Measurements from ENCODE around the gene SPTB.

The SPTB gene

GRCh38 chr14:64763085-64763782 is 116.5 kb downstream of the SPTB start:
- no peak for DNase-seq
- peaks cover 42% of the 10 kb centered on the region for H3K4me1 ChIP-seq
- peak overlapping the region; percentile 55 for H3K4me3 ChIP-seq (ENCODE audit: low read depth, low read length)
- TF ChIP-seq CTCF (IDR thresholded peaks at IDR 0.05; ENCODE audit: low read depth, low read length) = no peak
- no peaks in the 10 kb centered on the region for H3K9me3 ChIP-seq
- no peaks in the 10 kb centered on the region for H3K36me3 ChIP-seq
- no peaks in the 10 kb centered on the region for H3K27me3 ChIP-seq

- peak; percentile 97 for DNase-seq
- Histone ChIP-seq H3K4me3 (ENCODE audit: low read depth, low read length) (peak overlapping the region; percentile 55), H3K4me1 (peaks cover 50% of the 10 kb centered on the region), H3K9me3 (no peaks in the 10 kb centered on the region), H3K36me3 (no peaks in the 10 kb centered on the region), H3K27me3 (no peaks in the 10 kb centered on the region)
- TF ChIP-seq CTCF (IDR thresholded peaks at IDR 0.05; ENCODE audit: low read depth, low read length) = no peak
Observed at GRCh38 chr14:64762044-64763034, 117.4 kb downstream of the SPTB start.

GRCh38 chr14:64761441-64762043 is 118.2 kb downstream of the SPTB start:
- H3K27me3 ChIP-seq = no peaks in the 10 kb centered on the region
- no peaks in the 10 kb centered on the region for H3K36me3 ChIP-seq
- peaks cover 52% of the 10 kb centered on the region for H3K4me1 ChIP-seq
- TF ChIP-seq CTCF (IDR thresholded peaks at IDR 0.05; ENCODE audit: low read depth, low read length) = peak; percentile 35
- H3K9me3 ChIP-seq = no peaks in the 10 kb centered on the region
- H3K4me3 ChIP-seq (ENCODE audit: low read depth, low read length) = peak overlapping the region; percentile 55
- DNase-seq = no peak

- DNase-seq = no peak
- H3K4me1 ChIP-seq = peaks cover 52% of the 10 kb centered on the region
- H3K27me3 ChIP-seq = no peaks in the 10 kb centered on the region
- H3K4me3 ChIP-seq (ENCODE audit: low read depth, low read length) = no peak overlapping the region
- H3K9me3 ChIP-seq = no peaks in the 10 kb centered on the region
- H3K36me3 ChIP-seq = no peaks in the 10 kb centered on the region
- no peak for TF ChIP-seq CTCF (IDR thresholded peaks at IDR 0.05; ENCODE audit: low read depth, low read length)
Observed at GRCh38 chr14:64760916-64761315, 118.8 kb downstream of the SPTB start.

- Histone ChIP-seq H3K9me3 (no peaks in the 10 kb centered on the region), H3K27me3 (no peaks in the 10 kb centered on the region), H3K4me1 (peaks cover 52% of the 10 kb centered on the region), H3K36me3 (no peaks in the 10 kb centered on the region), H3K4me3 (ENCODE audit: low read depth, low read length) (no peak overlapping the region)
- peak; percentile 79 for TF ChIP-seq CTCF (IDR thresholded peaks at IDR 0.05; ENCODE audit: low read depth, low read length)
- DNase-seq = peak; percentile 71
Observed at GRCh38 chr14:64760146-64760755, 119.5 kb downstream of the SPTB start.

All from BE2C (cell line).